Activated T-cell treated with anti-CD3 and anti-CD28 coated beads for 48 hours (primary cell): ENCODE data around the gene TIMM10B.

ENCODE experiments used
- DNase-seq: peaks from one replicate; pipeline ENCODE4 v3.0.0-alpha.2; 2020; ENCODE audit warnings: low read depth

TIMM10B gene

GRCh38 chr11:6472934-6473333 is 8.4 kb upstream of the TIMM10B start:
- DNase-seq: no peak

GRCh38 chr11:6473451-6474412 is 7.6 kb upstream of the TIMM10B start, which contains the start of gene TRIM3:
Gene TRIM3 (minus strand): TSS chr11:6473941. CDS start chr11:6465695, 8,246 bp downstream.
- DNase-seq: peak; percentile 46

GRCh38 chr11:6474413-6474792 is 6.9 kb upstream of the TIMM10B start:
- DNase-seq: no peak

GRCh38 chr11:6474806-6475500 is 6.3 kb upstream of the TIMM10B start:
- no peak for DNase-seq

- no peak for DNase-seq
Measured at GRCh38 chr11:6475936-6476335, 5.4 kb upstream of the TIMM10B start.

GRCh38 chr11:6476571-6476970 is 4.7 kb upstream of the TIMM10B start:
- DNase-seq: no peak

- no peak for DNase-seq
Measured at GRCh38 chr11:6480299-6480914, 894 bp upstream of the TIMM10B start.

- no peak for DNase-seq
Measured at GRCh38 chr11:6481924-6482275, 599 bp downstream of the TIMM10B start.

GRCh38 chr11:6482441-6482840 is 1.1 kb downstream of the TIMM10B start:
- no peak for DNase-seq

GRCh38 chr11:6483015-6483414 is 1.7 kb downstream of the TIMM10B start:
- DNase-seq: no peak

- DNase-seq: no peak
Measured at GRCh38 chr11:6485661-6486060, 4.4 kb downstream of the TIMM10B start.

- no peak for DNase-seq
Measured at GRCh38 chr11:6486256-6486655, 5.0 kb downstream of the TIMM10B start.

GRCh38 chr11:6486938-6487337 is 5.6 kb downstream of the TIMM10B start:
- DNase-seq: no peak

- DNase-seq: no peak
Measured at GRCh38 chr11:6488342-6488741, 7.0 kb downstream of the TIMM10B start.

GRCh38 chr11:6488821-6489220 is 7.5 kb downstream of the TIMM10B start:
- DNase-seq: no peak

- no peak for DNase-seq
Measured at GRCh38 chr11:6489306-6489705, 8.0 kb downstream of the TIMM10B start.

- DNase-seq: no peak
Measured at GRCh38 chr11:6497069-6497839, 16.0 kb downstream of the TIMM10B start, which contains the start of gene DNHD1. Gene DNHD1 (plus strand): TSS chr11:6497280. CDS start chr11:6498216, 936 bp downstream.

GRCh38 chr11:6498121-6498520 is 16.8 kb downstream of the TIMM10B start:
- DNase-seq: no peak

GRCh38 chr11:6498544-6498943 is 17.2 kb downstream of the TIMM10B start:
- DNase-seq: no peak

- DNase-seq: no peak
Measured at GRCh38 chr11:6502382-6502781, 21.1 kb downstream of the TIMM10B start.

GRCh38 chr11:6504166-6504565 is 22.9 kb downstream of the TIMM10B start:
- no peak for DNase-seq
